GM13976 (cell line): ENCODE results near the gene TIAM1.

Experiments used
- DNase-seq: peaks from one replicate; pipeline ENCODE4 v3.0.0; 2012; ENCODE audit warnings: low spot score
- in situ Hi-C: fragments of 300-500 bp; cut with MboI; formaldehyde crosslinking; loops from one replicate; pipeline ENCODE4 v1.12.0; 2022; ENCODE audit warnings: low sequenced_read_pairs, mixed read lengths, inconsistent platforms; ENCODE audit not compliant: unreplicated experiment
- TF ChIP-seq, protein P1 (sequence below): IDR thresholded peaks from 2 replicates; pipeline ENCODE4 v1.5.1; 2012; ENCODE audit warnings: borderline replicate concordance, mild to moderate bottlenecking; ENCODE audit not compliant: insufficient read depth; ENCODE audit errors: extremely low read depth, missing control alignments, control extremely low read depth

The TIAM1 gene

GRCh38 chr21:31251686-31252085 lies 92.4 kb downstream of the TIAM1 start:
- TF ChIP-seq, protein P1, sequence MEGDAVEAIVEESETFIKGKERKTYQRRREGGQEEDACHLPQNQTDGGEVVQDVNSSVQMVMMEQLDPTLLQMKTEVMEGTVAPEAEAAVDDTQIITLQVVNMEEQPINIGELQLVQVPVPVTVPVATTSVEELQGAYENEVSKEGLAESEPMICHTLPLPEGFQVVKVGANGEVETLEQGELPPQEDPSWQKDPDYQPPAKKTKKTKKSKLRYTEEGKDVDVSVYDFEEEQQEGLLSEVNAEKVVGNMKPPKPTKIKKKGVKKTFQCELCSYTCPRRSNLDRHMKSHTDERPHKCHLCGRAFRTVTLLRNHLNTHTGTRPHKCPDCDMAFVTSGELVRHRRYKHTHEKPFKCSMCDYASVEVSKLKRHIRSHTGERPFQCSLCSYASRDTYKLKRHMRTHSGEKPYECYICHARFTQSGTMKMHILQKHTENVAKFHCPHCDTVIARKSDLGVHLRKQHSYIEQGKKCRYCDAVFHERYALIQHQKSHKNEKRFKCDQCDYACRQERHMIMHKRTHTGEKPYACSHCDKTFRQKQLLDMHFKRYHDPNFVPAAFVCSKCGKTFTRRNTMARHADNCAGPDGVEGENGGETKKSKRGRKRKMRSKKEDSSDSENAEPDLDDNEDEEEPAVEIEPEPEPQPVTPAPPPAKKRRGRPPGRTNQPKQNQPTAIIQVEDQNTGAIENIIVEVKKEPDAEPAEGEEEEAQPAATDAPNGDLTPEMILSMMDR, result no peak
- in situ Hi-C loops, result no loop called here
- DNase-seq, result no peak

DNA sequence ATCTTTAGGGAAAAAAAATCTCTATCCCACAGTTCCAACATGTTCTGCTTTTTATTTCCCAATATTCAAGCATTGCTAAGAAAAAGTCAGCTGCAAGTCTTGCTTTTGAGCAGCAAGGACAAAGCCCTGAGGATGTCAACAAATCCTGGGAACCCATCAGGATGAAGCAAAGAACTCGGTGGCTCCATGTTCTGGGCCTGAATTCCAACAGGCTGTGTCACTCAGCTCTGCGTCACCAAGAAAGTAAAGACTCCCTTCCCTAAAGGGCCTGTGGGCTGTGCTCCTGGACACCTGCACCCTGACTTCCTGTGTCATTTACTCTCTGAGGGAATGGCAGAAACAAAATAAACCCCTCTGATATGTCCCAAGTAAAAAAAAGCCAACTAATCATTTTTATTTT lies 95.5 kb downstream of the TIAM1 start:
- in situ Hi-C loops, result no loop called here
- TF ChIP-seq, protein P1, result no peak
- no peak for DNase-seq

DNA sequence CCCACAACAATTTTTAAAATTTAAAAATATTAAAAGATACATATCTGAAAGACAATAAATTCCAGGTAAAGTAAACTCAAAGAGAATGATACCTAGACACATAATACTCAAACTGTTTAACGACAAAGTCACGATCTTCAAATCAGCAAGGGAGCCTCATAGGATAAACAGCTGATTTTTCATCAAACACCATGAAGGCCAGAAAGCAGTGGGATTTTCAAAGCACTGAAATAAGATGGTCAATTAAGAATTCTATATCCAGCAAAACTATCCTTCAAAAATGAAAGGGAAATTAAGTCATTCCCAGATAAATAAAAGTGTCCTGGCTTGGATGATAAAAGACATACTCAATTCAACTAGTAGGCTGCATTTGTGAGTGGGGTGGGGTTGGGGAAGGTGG lies 100.5 kb downstream of the TIAM1 start:
- TF ChIP-seq, protein P1, result no peak
- in situ Hi-C loops, result no loop called here

DNA sequence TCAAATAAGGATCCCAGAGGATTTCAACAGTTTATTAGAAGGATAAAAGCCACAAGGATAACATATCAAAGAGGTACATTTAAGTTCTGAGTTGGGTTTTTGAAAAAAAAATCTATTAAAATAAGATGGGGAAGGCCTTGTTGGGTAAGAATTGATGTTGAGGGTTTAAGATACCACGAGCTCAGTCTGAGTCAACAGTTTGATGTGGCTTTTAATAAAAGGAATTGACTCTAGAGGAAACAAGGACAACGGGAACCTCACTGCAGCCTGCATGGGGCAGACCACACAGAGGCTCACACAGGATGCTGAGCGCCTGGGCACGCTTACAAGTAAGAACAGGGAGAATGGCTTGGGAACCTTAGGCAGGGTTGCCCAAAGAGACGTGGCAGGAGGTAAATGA lies 107.5 kb downstream of the TIAM1 start:
- TF ChIP-seq, protein P1, result no peak
- DNase-seq, result no peak
- in situ Hi-C loops, result no loop called here

More for the DNA sequence above, 100.5 kb downstream of the TIAM1 start:
- no peak for DNase-seq

DNA sequence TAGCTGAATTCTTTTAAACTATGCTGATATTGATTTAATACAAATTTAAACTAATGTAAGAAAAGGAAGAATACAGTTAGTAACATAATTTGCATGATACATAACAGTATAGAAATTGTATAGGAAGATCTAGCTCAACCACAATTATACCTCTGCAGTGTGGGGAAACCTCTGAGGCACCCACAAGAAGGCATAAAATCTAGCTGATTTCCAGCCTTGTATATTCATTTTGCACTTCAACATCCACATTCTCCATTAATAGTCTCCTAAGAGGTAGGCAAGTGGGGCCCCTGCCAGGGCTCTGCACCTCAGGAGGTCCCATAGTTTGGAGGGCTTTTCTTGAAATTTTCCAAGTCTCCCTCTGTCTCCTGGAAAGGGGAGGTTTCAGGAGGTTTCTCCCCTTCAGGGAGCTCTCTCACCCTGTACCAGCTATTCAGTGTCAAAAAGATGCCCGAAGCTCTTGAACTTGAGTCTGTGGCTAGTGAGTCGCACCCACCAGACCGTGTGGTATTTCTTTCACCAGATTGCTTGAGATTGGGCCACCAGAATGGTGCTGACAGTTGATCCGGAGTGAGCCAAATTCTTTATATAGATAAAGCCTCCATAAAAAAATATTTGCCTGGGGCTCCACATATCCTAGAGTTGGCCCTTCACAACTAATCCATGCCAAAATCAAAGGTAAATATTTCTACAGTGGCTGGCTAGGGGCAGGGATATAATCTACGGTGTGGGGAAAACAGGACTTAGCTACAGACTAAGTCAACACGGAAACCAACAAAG lies 108.2 kb downstream of the TIAM1 start:
- DNase-seq, result no peak
- TF ChIP-seq, protein P1, result no peak
- in situ Hi-C loops, result no loop called here

GRCh38 chr21:31234936-31235335 lies 109.1 kb downstream of the TIAM1 start:
- DNase-seq, result no peak
- in situ Hi-C loops, result no loop called here
- TF ChIP-seq, protein P1, result no peak

DNA sequence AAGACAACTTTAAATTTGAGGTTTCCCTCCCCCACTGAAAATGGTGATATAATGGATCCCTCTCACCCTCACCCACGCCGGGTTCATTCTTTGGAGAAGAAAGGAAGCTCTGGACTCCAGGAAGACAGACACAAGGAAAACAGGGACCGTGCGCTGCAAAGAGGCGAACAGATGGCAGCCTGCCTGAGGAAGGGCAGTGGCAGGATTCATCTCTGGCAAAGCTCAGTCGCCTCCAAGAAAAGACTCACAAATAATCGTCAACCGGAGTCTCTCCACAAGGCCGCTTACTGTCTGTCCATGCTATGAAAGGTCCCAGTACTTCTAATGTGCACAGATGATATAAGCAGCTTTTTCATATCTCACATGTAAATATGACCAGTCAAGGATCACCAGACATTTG lies 110.3 kb downstream of the TIAM1 start:
- DNase-seq, result no peak
- TF ChIP-seq, protein P1, result no peak
- in situ Hi-C loops, result no loop called here
